ENCODE data around the gene ZBTB9. TPM values are rescaled to one million over a fixed set of nuclear protein-coding genes. Genes with fewer than 3 reads are reported as not detected.

ZBTB9 gene
- total and polyA plus RNA-seq, 4 donors: 1.1 to 3.4 (median 2.3) TPM

GRCh38 chr6:33433544-33434191 is 20.7 kb upstream of the ZBTB9 start (continued):
- TF ChIP-seq ZBTB33 (IDR thresholded peaks at IDR 0.05): no peak
- no peak for TF ChIP-seq HNF4G (IDR thresholded peaks at IDR 0.05)
- no peak for TF ChIP-seq FOXA2 (IDR thresholded peaks at IDR 0.05)
- TF ChIP-seq GABPA (IDR thresholded peaks at IDR 0.05 in 1 of 2, conservative IDR thresholded peaks at IDR 0.05 in 1 of 2): no peak
- TF ChIP-seq MAX (IDR thresholded peaks at IDR 0.05): no peak

GRCh38 chr6:33434961-33435360 is 19.4 kb upstream of the ZBTB9 start:
- no peak overlapping the region for H3K4me3 ChIP-seq (ENCODE audit: low read depth in 1 of 3, low read length in 3 of 3)
- peaks cover 0 to 6% (median 1%) of the 10 kb centered on the region in 4 donors for H3K36me3 ChIP-seq (ENCODE audit: control insufficient read depth in 4 of 4, insufficient read depth in 3 of 4, low read depth in 1 of 4, low read length in 3 of 4)
- DNase-seq (ENCODE audit: low spot score): no peak
- WGBS: 94% methylated on average over 4 of the region's 4 CpGs
- no peaks in the 10 kb centered on the region for H3K9me3 ChIP-seq (ENCODE audit: control insufficient read depth in 4 of 4, low read length in 3 of 4)
- H3K4me1 ChIP-seq (ENCODE audit: control insufficient read depth in 4 of 4, insufficient read depth in 4 of 4, low read length in 3 of 4): peaks cover 3 to 16% (median 10%) of the 10 kb centered on the region in 4 donors
- H3K27ac ChIP-seq (ENCODE audit: low read depth in 1 of 2, low read length in 2 of 2): no peak overlapping the region
- H3K9ac ChIP-seq (ENCODE audit: low read depth in 1 of 2, low read length in 2 of 2): no peak overlapping the region
- TF ChIP-seq HNF4A (conservative IDR thresholded peaks at IDR 0.05): no peak
- no peak for TF ChIP-seq NR2F2 (IDR thresholded peaks at IDR 0.05)
- no peaks in the 10 kb centered on the region for H3K27me3 ChIP-seq (ENCODE audit: control insufficient read depth in 4 of 4, insufficient read depth in 4 of 4, low read length in 3 of 4)

DNA sequence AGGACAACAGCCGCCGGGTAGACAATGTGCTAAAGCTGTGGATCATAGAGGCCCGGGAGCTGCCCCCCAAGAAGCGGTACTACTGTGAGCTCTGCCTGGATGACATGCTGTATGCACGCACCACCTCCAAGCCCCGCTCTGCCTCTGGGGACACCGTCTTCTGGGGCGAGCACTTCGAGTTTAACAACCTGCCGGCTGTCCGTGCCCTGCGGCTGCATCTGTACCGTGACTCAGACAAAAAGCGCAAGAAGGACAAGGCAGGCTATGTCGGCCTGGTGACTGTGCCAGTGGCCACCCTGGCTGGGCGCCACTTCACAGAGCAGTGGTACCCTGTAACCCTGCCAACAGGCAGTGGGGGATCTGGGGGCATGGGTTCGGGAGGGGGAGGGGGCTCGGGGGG is 16.7 kb upstream of the ZBTB9 start:
- no peak overlapping the region for H3K27ac ChIP-seq (ENCODE audit: low read depth in 1 of 2, low read length in 2 of 2)
- no peak overlapping the region for H3K9ac ChIP-seq (ENCODE audit: low read depth in 1 of 2, low read length in 2 of 2)
- H3K4me1 ChIP-seq (ENCODE audit: control insufficient read depth in 4 of 4, insufficient read depth in 4 of 4, low read length in 3 of 4): no peaks in the 10 kb centered on the region
- WGBS: 97% methylated on average over 18 of the region's 18 CpGs
- no peaks in the 10 kb centered on the region for H3K27me3 ChIP-seq (ENCODE audit: control insufficient read depth in 4 of 4, insufficient read depth in 4 of 4, low read length in 3 of 4)
- DNase-seq (ENCODE audit: low spot score): no peak
- H3K4me3 ChIP-seq (ENCODE audit: low read depth in 1 of 3, low read length in 3 of 3): no peak overlapping the region
- H3K36me3 ChIP-seq (ENCODE audit: control insufficient read depth in 4 of 4, insufficient read depth in 3 of 4, low read depth in 1 of 4, low read length in 3 of 4): peaks cover 0 to 6% (median 1%) of the 10 kb centered on the region in 4 donors
- no peak for TF ChIP-seq NR2F2 (IDR thresholded peaks at IDR 0.05)
- TF ChIP-seq RXRA (IDR thresholded peaks at IDR 0.05): no peak
- no peak for TF ChIP-seq TAF1 (conservative IDR thresholded peaks at IDR 0.05)
- TF ChIP-seq, protein P1, sequence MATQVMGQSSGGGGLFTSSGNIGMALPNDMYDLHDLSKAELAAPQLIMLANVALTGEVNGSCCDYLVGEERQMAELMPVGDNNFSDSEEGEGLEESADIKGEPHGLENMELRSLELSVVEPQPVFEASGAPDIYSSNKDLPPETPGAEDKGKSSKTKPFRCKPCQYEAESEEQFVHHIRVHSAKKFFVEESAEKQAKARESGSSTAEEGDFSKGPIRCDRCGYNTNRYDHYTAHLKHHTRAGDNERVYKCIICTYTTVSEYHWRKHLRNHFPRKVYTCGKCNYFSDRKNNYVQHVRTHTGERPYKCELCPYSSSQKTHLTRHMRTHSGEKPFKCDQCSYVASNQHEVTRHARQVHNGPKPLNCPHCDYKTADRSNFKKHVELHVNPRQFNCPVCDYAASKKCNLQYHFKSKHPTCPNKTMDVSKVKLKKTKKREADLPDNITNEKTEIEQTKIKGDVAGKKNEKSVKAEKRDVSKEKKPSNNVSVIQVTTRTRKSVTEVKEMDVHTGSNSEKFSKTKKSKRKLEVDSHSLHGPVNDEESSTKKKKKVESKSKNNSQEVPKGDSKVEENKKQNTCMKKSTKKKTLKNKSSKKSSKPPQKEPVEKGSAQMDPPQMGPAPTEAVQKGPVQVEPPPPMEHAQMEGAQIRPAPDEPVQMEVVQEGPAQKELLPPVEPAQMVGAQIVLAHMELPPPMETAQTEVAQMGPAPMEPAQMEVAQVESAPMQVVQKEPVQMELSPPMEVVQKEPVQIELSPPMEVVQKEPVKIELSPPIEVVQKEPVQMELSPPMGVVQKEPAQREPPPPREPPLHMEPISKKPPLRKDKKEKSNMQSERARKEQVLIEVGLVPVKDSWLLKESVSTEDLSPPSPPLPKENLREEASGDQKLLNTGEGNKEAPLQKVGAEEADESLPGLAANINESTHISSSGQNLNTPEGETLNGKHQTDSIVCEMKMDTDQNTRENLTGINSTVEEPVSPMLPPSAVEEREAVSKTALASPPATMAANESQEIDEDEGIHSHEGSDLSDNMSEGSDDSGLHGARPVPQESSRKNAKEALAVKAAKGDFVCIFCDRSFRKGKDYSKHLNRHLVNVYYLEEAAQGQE (IDR thresholded peaks at IDR 0.05): no peak
- H3K9me3 ChIP-seq (ENCODE audit: control insufficient read depth in 4 of 4, low read length in 3 of 4): no peaks in the 10 kb centered on the region
